ENCODE data around the gene RNF157. TPM values are rescaled to one million over a fixed set of nuclear protein-coding genes. Genes with fewer than 3 reads are reported as not detected.

Gene RNF157
- total RNA-seq, 4 donors from 2014 or later, result 8.1 to 67.1 (median 23.9) TPM

GRCh38 chr17:76253841-76254240 lies 13.5 kb upstream of the RNF157 start:
- no peak for TF ChIP-seq CTCF (IDR thresholded peaks at IDR 0.05; ENCODE audit: low read depth)

GRCh38 chr17:76252040-76252954 lies 12.0 kb upstream of the RNF157 start:
- no peak for TF ChIP-seq CTCF (IDR thresholded peaks at IDR 0.05; ENCODE audit: low read depth)

GRCh38 chr17:76251478-76252039 lies 11.3 kb upstream of the RNF157 start:
- no peak for TF ChIP-seq CTCF (IDR thresholded peaks at IDR 0.05; ENCODE audit: low read depth)

GRCh38 chr17:76250141-76250540 lies 9.8 kb upstream of the RNF157 start:
- no peak for TF ChIP-seq CTCF (IDR thresholded peaks at IDR 0.05; ENCODE audit: low read depth)

GRCh38 chr17:76248013-76248782 lies 7.9 kb upstream of the RNF157 start:
- TF ChIP-seq CTCF (IDR thresholded peaks at IDR 0.05; ENCODE audit: low read depth), result no peak

GRCh38 chr17:76247304-76247703 lies 7.0 kb upstream of the RNF157 start:
- no peak for TF ChIP-seq CTCF (IDR thresholded peaks at IDR 0.05; ENCODE audit: low read depth)
